GM12874 (cell line): Measurements from ENCODE around the gene GEMIN7.

Source experiments
- CTCF ChIP-seq: IDR thresholded peaks from 2 replicates; pipeline ENCODE4 v1.5.1; 2011; ENCODE audit warnings: low read depth, mild to moderate bottlenecking, control low read depth, low read length, moderate library complexity; ENCODE audit not compliant: insufficient read depth

Gene GEMIN7

GRCh38 chr19:45082170-45082569 is 3.1 kb downstream of the GEMIN7 start:
- TF ChIP-seq CTCF: no peak

DNA sequence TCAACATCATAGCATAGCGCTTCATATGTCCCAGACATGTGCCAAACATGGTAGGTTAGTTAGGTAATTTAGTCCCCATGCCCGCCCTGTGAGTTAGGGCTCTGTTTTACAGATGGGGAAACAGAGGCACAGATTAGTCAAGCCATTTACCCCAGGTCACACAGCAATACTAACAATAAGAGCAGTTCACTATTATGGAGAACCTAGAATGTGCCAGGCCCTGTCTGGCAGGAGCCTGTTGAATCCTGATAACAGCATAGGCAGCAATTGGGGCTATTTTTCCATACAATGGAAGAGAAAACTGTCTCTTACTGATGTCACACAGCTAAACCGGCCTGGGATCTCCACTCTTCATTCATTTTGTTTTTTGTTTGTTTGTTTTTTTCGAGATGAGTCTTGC is 7.4 kb downstream of the GEMIN7 start:
- no peak for TF ChIP-seq CTCF

- TF ChIP-seq CTCF: no peak
These were observed 8.5 kb downstream of the GEMIN7 start for GRCh38 chr19:45087531-45087930.

GRCh38 chr19:45090034-45090433 is 11.0 kb downstream of the GEMIN7 start:
- no peak for TF ChIP-seq CTCF

GRCh38 chr19:45090606-45091005 is 11.5 kb downstream of the GEMIN7 start:
- TF ChIP-seq CTCF: no peak

- no peak for TF ChIP-seq CTCF
These were observed 12.2 kb downstream of the GEMIN7 start for GRCh38 chr19:45091031-45091923.

- peak; percentile 35; the same call in 1 of the 2 replicates for TF ChIP-seq CTCF
These were observed 14.0 kb downstream of the GEMIN7 start, which contains the start of gene PPP1R37 for GRCh38 chr19:45092747-45093678. PPP1R37 (plus strand) TSS chr19:45093179; CDS start chr19:45093326, 147 bp downstream.
